Measurements from ENCODE around the gene TUBA8. TPM values are rescaled to one million over a fixed set of nuclear protein-coding genes. Genes with fewer than 3 reads are reported as not detected.
"Not testable (repeated sequence)": the region's sequence is repeated elsewhere in the genome, so short reads cannot be mapped to it uniquely, and the experiment has no call there.

Gene TUBA8
- polyA plus RNA-seq, 3 donors = 2.8 to 4.1 (median 2.9) TPM

- DNase-seq (ENCODE audit: extremely low read depth in 1 of 11, low read depth in 9 of 11, low spot score in 4 of 11) = no peak
Observed at GRCh38 chr22:18152519-18152918, 41.9 kb downstream of the TUBA8 start.

DNA sequence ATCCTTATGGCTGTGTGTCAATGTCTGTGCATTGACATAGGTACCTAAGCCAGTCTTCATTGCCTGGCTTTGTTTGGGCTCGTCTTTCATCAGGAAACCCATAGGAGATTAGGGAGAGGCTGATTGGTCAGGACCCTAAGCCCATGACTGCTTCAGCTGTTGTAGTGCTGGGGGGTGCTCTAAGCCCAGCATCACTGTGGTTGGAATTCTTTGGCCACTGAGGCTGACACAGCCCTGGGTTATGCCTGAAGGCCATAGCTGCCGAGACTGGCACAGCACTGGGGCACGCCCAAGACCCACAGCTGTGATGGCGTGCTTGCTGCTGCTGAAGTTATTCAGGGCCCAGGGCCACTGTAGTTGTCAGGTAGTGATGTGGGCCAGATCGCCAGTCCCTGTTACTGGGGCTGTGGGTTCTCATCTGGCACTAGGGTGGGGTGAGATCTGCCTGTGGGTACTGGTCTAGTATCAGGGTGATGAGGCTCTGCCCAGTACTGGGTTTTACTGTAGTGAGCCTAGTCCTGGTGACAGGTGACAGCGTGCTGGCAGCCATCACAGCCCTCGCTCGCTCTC lies 44.3 kb downstream of the TUBA8 start:
- DNase-seq (ENCODE audit: extremely low read depth in 1 of 11, low read depth in 9 of 11, low spot score in 4 of 11) = no peak

GRCh38 chr22:18155546-18155945 lies 44.9 kb downstream of the TUBA8 start:
- DNase-seq (ENCODE audit: extremely low read depth in 1 of 11, low read depth in 9 of 11, low spot score in 4 of 11) = not testable (repeated sequence)

DNA sequence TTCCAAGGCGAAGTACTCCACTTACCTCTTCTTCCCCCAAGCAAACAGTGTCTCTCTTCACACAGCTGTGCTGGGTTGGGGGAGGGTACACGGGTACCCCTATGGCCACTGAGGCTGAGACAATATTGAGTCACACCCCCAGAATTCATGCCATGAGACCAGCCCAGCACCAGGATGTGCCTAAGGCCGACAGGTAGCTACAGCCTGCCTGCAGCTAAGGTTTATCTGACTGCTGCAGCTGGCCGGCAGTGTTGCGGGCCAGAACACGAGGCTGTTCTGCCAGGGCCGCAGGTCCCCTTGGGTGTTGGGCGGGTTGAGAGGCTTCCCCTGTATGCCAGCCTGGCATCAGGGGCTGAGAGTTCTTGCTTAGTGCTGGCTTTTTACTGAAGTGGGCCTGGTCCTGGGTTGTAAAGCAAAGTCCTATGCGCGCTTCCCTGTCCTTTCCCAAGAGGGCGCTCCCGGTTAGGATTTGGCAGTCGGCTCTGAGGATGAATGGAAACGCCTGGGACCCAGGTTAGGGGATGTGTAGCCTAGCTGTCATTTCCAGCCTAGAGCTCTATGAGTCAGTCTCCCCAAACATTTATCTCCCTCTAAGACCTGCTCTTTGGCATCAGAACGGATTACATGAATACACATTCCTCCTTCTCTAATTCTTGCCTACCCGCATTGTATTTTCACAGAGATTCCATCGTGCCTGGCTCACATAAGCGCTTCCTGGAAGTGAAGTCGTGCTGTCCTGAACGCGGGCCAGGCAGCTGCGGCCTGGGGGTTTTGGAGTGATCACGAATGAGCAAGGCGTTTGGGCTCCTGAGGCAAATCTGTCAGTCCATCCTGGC lies 46.5 kb downstream of the TUBA8 start:
- DNase-seq (ENCODE audit: extremely low read depth in 1 of 11, low read depth in 9 of 11, low spot score in 4 of 11) = peak in 9 of 11 donors; percentile 30 to 61 (median 50)

DNA sequence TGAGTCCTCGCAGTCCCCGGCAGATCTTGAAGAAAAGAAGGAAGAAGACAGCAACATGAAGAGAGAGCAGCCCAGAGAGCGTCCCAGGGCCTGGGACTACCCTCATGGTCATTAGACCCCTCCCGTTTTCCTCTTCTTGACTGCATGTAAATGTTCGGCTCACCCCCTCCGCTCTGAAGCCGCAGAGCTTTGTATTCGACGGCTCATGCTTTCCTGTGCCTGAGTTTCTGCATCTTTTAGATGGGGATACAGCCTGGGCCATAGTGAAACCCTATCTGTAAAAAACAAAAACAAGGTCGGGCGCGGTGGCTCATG lies 47.1 kb downstream of the TUBA8 start:
- no peak for DNase-seq (ENCODE audit: extremely low read depth in 1 of 11, low read depth in 9 of 11, low spot score in 4 of 11)

DNA sequence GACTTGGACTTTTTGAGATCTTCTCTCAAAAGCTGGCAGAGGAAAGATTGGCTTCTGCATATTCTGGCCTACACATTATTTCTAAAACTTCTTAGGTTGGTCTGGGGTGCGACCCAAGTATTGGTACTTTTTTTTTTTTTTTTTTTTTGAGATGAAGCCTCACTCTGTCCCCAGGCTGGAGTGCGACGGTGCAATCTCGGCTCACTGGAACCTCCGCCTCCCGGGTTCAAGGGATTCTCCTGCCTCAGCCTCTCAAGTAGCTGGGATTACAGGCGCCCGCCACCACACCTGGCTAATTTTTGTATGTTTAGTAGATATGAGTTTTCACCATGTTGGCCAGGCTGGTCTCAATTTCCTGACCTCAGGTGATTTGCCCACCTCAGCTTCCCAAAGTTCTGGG lies 50.0 kb downstream of the TUBA8 start:
- DNase-seq (ENCODE audit: extremely low read depth in 1 of 11, low read depth in 9 of 11, low spot score in 4 of 11) = not testable (repeated sequence)

GRCh38 chr22:18163843-18164242 lies 53.2 kb downstream of the TUBA8 start:
- not testable (repeated sequence) for DNase-seq (ENCODE audit: extremely low read depth in 1 of 11, low read depth in 9 of 11, low spot score in 4 of 11)

GRCh38 chr22:18164584-18164983 lies 54.0 kb downstream of the TUBA8 start:
- not testable (repeated sequence) for DNase-seq (ENCODE audit: extremely low read depth in 1 of 11, low read depth in 9 of 11, low spot score in 4 of 11)

GRCh38 chr22:18165356-18165755 lies 54.7 kb downstream of the TUBA8 start:
- DNase-seq (ENCODE audit: extremely low read depth in 1 of 11, low read depth in 9 of 11, low spot score in 4 of 11) = not testable (repeated sequence)

- not testable (repeated sequence) for DNase-seq (ENCODE audit: extremely low read depth in 1 of 11, low read depth in 9 of 11, low spot score in 4 of 11)
Observed at GRCh38 chr22:18170284-18170683, 59.7 kb downstream of the TUBA8 start.

DNA sequence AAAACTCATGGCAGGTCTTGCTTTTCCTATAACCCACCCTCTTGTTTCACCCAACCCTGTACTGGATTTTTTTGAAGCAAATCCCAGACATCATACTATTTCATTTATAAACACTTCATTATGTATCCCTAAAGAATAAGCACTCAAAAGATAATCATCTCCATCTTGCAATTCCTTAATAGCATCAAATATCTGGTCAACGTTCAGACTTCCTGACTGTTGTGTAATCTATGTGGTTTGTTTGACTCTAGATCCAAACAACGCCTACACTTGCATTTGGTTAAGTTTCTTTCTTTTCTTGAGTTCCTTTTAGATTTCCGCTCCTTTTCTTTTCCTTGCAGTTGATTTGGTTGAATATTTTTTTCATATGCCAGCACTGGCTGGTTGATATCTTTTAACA lies 61.6 kb downstream of the TUBA8 start:
- DNase-seq (ENCODE audit: extremely low read depth in 1 of 11, low read depth in 9 of 11, low spot score in 4 of 11) = not testable (repeated sequence)

DNA sequence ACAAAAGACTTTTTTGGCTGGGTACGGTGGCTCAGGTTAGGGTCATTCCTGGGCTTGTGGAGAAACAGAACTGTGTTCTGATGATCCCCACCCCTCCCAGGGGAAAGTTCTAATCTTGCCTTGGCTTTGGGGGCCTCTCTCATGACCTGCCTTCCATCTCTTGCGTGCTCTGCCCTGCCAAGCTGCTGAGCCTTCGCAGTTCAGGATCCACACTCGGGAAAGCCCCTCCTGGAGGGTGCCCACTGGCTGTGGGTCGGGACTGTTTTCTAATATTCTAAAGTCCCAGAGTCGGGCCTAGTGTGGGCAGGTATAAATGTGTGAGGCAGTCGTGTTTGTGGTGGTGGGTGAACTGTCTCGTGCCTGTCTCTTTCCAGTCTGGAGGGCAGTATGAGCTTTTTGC lies 62.2 kb downstream of the TUBA8 start:
- not testable (repeated sequence) for DNase-seq (ENCODE audit: extremely low read depth in 1 of 11, low read depth in 9 of 11, low spot score in 4 of 11)

- not testable (repeated sequence) for DNase-seq (ENCODE audit: extremely low read depth in 1 of 11, low read depth in 9 of 11, low spot score in 4 of 11)
Observed at GRCh38 chr22:18173441-18173840, 62.8 kb downstream of the TUBA8 start.

Other genes with a start within 250 kb of the TUBA8 start
- 10 to 100 TPM; 30.9 to 40.3 (median 32.8) TPM for gene MICAL3, start 86.2 kb upstream of the TUBA8 start, polyA plus RNA-seq (ENCODE audit: insufficient read length in 3 of 3)
- gene PEX26, start 32.8 kb upstream of the TUBA8 start, polyA plus RNA-seq (ENCODE audit: insufficient read length in 3 of 3) = 10 to 100 TPM; 30.5 to 35.6 (median 34.0) TPM
- gene USP18, start 39.4 kb downstream of the TUBA8 start, polyA plus RNA-seq (ENCODE audit: insufficient read length in 3 of 3) = 1 to 10 TPM; 6.5 to 7.4 (median 7.4) TPM